GM19395 (cell line): ENCODE data around the gene CPZ.

Source experiments
- ATAC-seq: cut with Tn5 transposase; IDR thresholded peaks from one replicate; pipeline ENCODE4 v1.9.1; 2021; ENCODE audit warnings: mild to moderate bottlenecking, moderate library complexity; ENCODE audit not compliant: unreplicated experiment

CPZ gene

GRCh38 chr4:8592366-8593263 lies at the start of gene CPZ:
TSS of gene CPZ (plus strand) at chr4:8592765. CDS start at chr4:8592834, 69 bp downstream.
- ATAC-seq: no peak

GRCh38 chr4:8542776-8543525 lies 49.6 kb upstream of the CPZ start:
- no peak for ATAC-seq

- no peak for ATAC-seq
Observed at GRCh38 chr4:8543623-8544022, 48.9 kb upstream of the CPZ start.

GRCh38 chr4:8544282-8544681 lies 48.3 kb upstream of the CPZ start:
- ATAC-seq: no peak

GRCh38 chr4:8544741-8545438 lies 47.7 kb upstream of the CPZ start:
- no peak for ATAC-seq

- ATAC-seq: no peak
Observed at GRCh38 chr4:8545439-8545765, 47.2 kb upstream of the CPZ start.

GRCh38 chr4:8546766-8547107 lies 45.8 kb upstream of the CPZ start:
- no peak for ATAC-seq

- ATAC-seq: no peak
Observed at GRCh38 chr4:8547108-8547911, 45.3 kb upstream of the CPZ start.

- no peak for ATAC-seq
Observed at GRCh38 chr4:8547912-8548730, 44.4 kb upstream of the CPZ start.

GRCh38 chr4:8548731-8549351 lies 43.7 kb upstream of the CPZ start:
- ATAC-seq: no peak

- ATAC-seq: no peak
Observed at GRCh38 chr4:8549352-8549931, 43.1 kb upstream of the CPZ start.

- ATAC-seq: no peak
Observed at GRCh38 chr4:8550691-8551090, 41.9 kb upstream of the CPZ start.

- ATAC-seq: no peak
Observed at GRCh38 chr4:8552024-8552423, 40.5 kb upstream of the CPZ start.

- ATAC-seq: no peak
Observed at GRCh38 chr4:8552581-8553205, 39.9 kb upstream of the CPZ start.

GRCh38 chr4:8553216-8553615 lies 39.3 kb upstream of the CPZ start:
- no peak for ATAC-seq

- no peak for ATAC-seq
Observed at GRCh38 chr4:8553991-8554405, 38.6 kb upstream of the CPZ start.

GRCh38 chr4:8554555-8555100 lies 37.9 kb upstream of the CPZ start:
- no peak for ATAC-seq

GRCh38 chr4:8555716-8556115 lies 36.8 kb upstream of the CPZ start:
- ATAC-seq: no peak
